Tibial nerve (tissue), 3 donors: Measurements from ENCODE around the gene ITGAE.

Experiments used
- POLR2A ChIP-seq, 2 donors: fragments of 450-650 bp; IDR thresholded peaks; one replicate each; pipeline ENCODE4 v1.6.1; 2017; ENCODE audit warnings: antibody characterized with exemption in 2 of 2, mild to moderate bottlenecking in 2 of 2, moderate library complexity in 2 of 2
- TF ChIP-seq, protein P1 (sequence below), 5 experiments: fragments of 200-600 bp in 3 of 5; fragments of 450-650 bp in 2 of 5; sonication (generic) in 3 of 5; IDR thresholded peaks; one replicate each; pipeline ENCODE4 v1.5.1; 2016 to 2019; ENCODE audit warnings: antibody characterized with exemption in 5 of 5, mild to moderate bottlenecking in 3 of 5, moderate library complexity in 2 of 5

DNA sequence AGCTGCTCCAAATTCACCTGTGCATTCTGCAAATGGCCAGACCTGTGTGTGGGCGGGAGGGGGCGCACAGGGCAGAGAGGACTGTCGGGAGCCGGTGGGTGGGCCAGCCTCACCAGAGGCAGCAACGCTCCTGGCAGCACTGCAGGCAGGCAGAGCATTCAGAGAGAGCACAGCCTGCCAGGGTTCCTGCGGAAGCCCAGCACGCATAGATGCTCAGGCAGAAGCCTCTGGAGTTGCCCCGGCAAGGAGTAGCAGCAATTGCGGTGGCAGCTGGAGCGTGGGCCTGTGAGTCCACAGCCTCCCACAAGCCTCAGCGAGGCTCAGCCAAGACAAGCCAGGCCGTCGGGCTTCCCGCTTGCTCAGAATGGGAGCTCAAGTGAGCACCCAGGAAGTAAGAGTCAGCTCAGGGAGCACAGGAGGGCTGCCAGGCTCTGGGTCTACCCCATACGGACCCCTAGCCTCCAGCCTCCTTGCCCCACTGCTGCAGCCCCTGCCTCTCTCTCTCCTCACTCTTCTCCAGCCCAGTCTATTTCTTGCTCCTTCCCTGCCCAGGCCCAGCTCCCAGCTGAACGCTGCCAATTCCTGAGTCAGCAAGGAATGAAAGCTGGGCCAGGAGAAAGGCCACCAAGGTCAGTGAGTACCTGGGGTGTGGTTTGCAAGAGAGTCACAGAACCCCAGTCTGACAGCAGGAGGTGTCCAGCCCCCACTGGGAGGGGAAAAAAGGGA, 122.7 kb downstream of the ITGAE start:
- TF ChIP-seq, protein P1, sequence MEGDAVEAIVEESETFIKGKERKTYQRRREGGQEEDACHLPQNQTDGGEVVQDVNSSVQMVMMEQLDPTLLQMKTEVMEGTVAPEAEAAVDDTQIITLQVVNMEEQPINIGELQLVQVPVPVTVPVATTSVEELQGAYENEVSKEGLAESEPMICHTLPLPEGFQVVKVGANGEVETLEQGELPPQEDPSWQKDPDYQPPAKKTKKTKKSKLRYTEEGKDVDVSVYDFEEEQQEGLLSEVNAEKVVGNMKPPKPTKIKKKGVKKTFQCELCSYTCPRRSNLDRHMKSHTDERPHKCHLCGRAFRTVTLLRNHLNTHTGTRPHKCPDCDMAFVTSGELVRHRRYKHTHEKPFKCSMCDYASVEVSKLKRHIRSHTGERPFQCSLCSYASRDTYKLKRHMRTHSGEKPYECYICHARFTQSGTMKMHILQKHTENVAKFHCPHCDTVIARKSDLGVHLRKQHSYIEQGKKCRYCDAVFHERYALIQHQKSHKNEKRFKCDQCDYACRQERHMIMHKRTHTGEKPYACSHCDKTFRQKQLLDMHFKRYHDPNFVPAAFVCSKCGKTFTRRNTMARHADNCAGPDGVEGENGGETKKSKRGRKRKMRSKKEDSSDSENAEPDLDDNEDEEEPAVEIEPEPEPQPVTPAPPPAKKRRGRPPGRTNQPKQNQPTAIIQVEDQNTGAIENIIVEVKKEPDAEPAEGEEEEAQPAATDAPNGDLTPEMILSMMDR (IDR thresholded peaks at IDR 0.05) = no peak
- TF ChIP-seq POLR2A (IDR thresholded peaks at IDR 0.05) = no peak
